WTC11 (cell line): ENCODE data around the gene CIRBP. TPM values are rescaled to one million over a fixed set of nuclear protein-coding genes. Genes with fewer than 3 reads are reported as not detected.
A peak's percentile ranks its signal among the peaks of the same experiment; 100 is the strongest.

Experiments
- CBFB ChIP-seq: sonication (generic); formaldehyde crosslinking; IDR thresholded peaks from 2 replicates; pipeline ENCODE4 v1.8.1; 2022; ENCODE audit warnings: mild to moderate bottlenecking, low read depth, missing genetic modification reagents
- ELF4 ChIP-seq: sonication (generic); formaldehyde crosslinking; IDR thresholded peaks from 2 replicates; pipeline ENCODE4 v1.8.1; 2022; ENCODE audit warnings: low read depth, mild to moderate bottlenecking, moderate library complexity, missing genetic modification reagents
- FOXP1 ChIP-seq: sonication (generic); formaldehyde crosslinking; IDR thresholded peaks from 2 replicates; pipeline ENCODE4 v1.8.0; 2022; ENCODE audit warnings: missing genetic modification reagents, mild to moderate bottlenecking, moderate library complexity, borderline replicate concordance
- GTF2I ChIP-seq: fragments of 250-450 bp; sonication (Bioruptor Pico); conservative IDR thresholded peaks from 2 replicates; pipeline ENCODE4 v1.4.0; 2021; ENCODE audit warnings: mild to moderate bottlenecking
- HMGXB4 ChIP-seq: sonication (generic); formaldehyde crosslinking; IDR thresholded peaks from 2 replicates; pipeline ENCODE4 v1.8.1; 2023; ENCODE audit warnings: mild to moderate bottlenecking, moderate library complexity, missing genetic modification reagents
- MXD4 ChIP-seq: fragments of 250-450 bp; sonication (Bioruptor Pico); IDR thresholded peaks from 2 replicates; pipeline ENCODE4 v1.8.0; 2021; ENCODE audit warnings: mild to moderate bottlenecking, moderate library complexity, borderline replicate concordance
- MYBL2 ChIP-seq: sonication (generic); formaldehyde crosslinking; IDR thresholded peaks from 2 replicates; pipeline ENCODE4 v1.8.1; 2023; ENCODE audit warnings: mild to moderate bottlenecking, moderate library complexity, missing genetic modification reagents
- OVOL2 ChIP-seq: fragments of 250-450 bp; sonication (Bioruptor Pico); IDR thresholded peaks from 2 replicates; pipeline ENCODE4 v1.9.0; 2021; ENCODE audit warnings: mild to moderate bottlenecking, borderline replicate concordance
- SOX15 ChIP-seq: fragments of 250-450 bp; sonication (Bioruptor Pico); IDR thresholded peaks from 2 replicates; pipeline ENCODE4 v1.9.0; 2021; ENCODE audit warnings: mild to moderate bottlenecking
- SP1 ChIP-seq: sonication (generic); formaldehyde crosslinking; conservative IDR thresholded peaks from 2 replicates; pipeline ENCODE4 v1.8.1; 2022; ENCODE audit warnings: missing genetic modification reagents
- TCF7 ChIP-seq: sonication (generic); formaldehyde crosslinking; IDR thresholded peaks from 2 replicates; pipeline ENCODE4 v1.8.0; 2022; ENCODE audit warnings: mild to moderate bottlenecking, low read depth, missing genetic modification reagents, moderate library complexity
- ZNF263 ChIP-seq: sonication (generic); formaldehyde crosslinking; IDR thresholded peaks from 2 replicates; pipeline ENCODE4 v1.8.1; 2022; ENCODE audit warnings: low read depth, mild to moderate bottlenecking, moderate library complexity, missing genetic modification reagents
- ZNF396 ChIP-seq: fragments of 250-450 bp; sonication (Bioruptor Pico); IDR thresholded peaks from 2 replicates; pipeline ENCODE4 v1.8.0; 2021; ENCODE audit warnings: mild to moderate bottlenecking, moderate library complexity, borderline replicate concordance
- ZNF423 ChIP-seq: fragments of 250-450 bp; sonication (Bioruptor Pico); IDR thresholded peaks from 2 replicates; pipeline ENCODE4 v2.1.2; 2022; ENCODE audit warnings: mild to moderate bottlenecking, moderate library complexity
- ZNF671 ChIP-seq: fragments of 250-450 bp; sonication (Bioruptor Pico); IDR thresholded peaks from 2 replicates; pipeline ENCODE4 v1.8.0; 2021; ENCODE audit warnings: mild to moderate bottlenecking
- total RNA-seq: library from RNA; stranded (reverse); gene quantifications from 3 replicates; pipeline ENCODE4 v1.2.3, GENCODE V29; 2021
- TF ChIP-seq, protein P1 (sequence below): sonication (generic); formaldehyde crosslinking; IDR thresholded peaks from 2 replicates; pipeline ENCODE4 v1.8.0; 2023; ENCODE audit warnings: mild to moderate bottlenecking, missing genetic modification reagents
- TF ChIP-seq, protein P2 (sequence below): sonication (generic); formaldehyde crosslinking; IDR thresholded peaks from 2 replicates; pipeline ENCODE4 v1.8.0; 2022; ENCODE audit warnings: mild to moderate bottlenecking, missing genetic modification reagents
- TF ChIP-seq, protein P3 (sequence below): sonication (generic); formaldehyde crosslinking; IDR thresholded peaks from 2 replicates; pipeline ENCODE4 v1.8.1; 2023; ENCODE audit warnings: mild to moderate bottlenecking, missing genetic modification reagents, borderline replicate concordance

The CIRBP gene
- total RNA-seq, 1 experiment from 2014 or later, result 298 TPM

GRCh38 chr19:1266916-1267476 is 2.1 kb upstream of the CIRBP start (continued):
- TF ChIP-seq, protein P1, sequence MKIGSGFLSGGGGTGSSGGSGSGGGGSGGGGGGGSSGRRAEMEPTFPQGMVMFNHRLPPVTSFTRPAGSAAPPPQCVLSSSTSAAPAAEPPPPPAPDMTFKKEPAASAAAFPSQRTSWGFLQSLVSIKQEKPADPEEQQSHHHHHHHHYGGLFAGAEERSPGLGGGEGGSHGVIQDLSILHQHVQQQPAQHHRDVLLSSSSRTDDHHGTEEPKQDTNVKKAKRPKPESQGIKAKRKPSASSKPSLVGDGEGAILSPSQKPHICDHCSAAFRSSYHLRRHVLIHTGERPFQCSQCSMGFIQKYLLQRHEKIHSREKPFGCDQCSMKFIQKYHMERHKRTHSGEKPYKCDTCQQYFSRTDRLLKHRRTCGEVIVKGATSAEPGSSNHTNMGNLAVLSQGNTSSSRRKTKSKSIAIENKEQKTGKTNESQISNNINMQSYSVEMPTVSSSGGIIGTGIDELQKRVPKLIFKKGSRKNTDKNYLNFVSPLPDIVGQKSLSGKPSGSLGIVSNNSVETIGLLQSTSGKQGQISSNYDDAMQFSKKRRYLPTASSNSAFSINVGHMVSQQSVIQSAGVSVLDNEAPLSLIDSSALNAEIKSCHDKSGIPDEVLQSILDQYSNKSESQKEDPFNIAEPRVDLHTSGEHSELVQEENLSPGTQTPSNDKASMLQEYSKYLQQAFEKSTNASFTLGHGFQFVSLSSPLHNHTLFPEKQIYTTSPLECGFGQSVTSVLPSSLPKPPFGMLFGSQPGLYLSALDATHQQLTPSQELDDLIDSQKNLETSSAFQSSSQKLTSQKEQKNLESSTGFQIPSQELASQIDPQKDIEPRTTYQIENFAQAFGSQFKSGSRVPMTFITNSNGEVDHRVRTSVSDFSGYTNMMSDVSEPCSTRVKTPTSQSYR (CRISPR knock-in tag), result no peak
- TF ChIP-seq MYBL2 (CRISPR knock-in tag) (no peak), SP1 (CRISPR knock-in tag) (peak; percentile 38; the same call in 1 of the 2 replicates), CBFB (CRISPR knock-in tag) (no peak), FOXP1 (CRISPR knock-in tag) (peak; percentile 30; the same call in 1 of the 2 replicates), ZNF263 (CRISPR knock-in tag) (peak; percentile 63; the same call in 1 of the 2 replicates), OVOL2 (no peak), ELF4 (CRISPR knock-in tag) (no peak), ZNF671 (CRISPR knock-in tag) (no peak), ZNF423 (CRISPR knock-in tag) (peak; percentile 30; the same call in 1 of the 2 replicates), HMGXB4 (CRISPR knock-in tag) (peak; percentile 83), SOX15 (CRISPR knock-in tag) (no peak), MXD4 (CRISPR knock-in tag) (no peak), ZNF396 (CRISPR knock-in tag) (no peak), TCF7 (CRISPR knock-in tag) (no peak), GTF2I (CRISPR knock-in tag) (no peak)
- TF ChIP-seq, protein P2, sequence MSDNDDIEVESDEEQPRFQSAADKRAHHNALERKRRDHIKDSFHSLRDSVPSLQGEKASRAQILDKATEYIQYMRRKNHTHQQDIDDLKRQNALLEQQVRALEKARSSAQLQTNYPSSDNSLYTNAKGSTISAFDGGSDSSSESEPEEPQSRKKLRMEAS, result peak; percentile 51; the same call in 1 of the 2 replicates
- TF ChIP-seq, protein P3, sequence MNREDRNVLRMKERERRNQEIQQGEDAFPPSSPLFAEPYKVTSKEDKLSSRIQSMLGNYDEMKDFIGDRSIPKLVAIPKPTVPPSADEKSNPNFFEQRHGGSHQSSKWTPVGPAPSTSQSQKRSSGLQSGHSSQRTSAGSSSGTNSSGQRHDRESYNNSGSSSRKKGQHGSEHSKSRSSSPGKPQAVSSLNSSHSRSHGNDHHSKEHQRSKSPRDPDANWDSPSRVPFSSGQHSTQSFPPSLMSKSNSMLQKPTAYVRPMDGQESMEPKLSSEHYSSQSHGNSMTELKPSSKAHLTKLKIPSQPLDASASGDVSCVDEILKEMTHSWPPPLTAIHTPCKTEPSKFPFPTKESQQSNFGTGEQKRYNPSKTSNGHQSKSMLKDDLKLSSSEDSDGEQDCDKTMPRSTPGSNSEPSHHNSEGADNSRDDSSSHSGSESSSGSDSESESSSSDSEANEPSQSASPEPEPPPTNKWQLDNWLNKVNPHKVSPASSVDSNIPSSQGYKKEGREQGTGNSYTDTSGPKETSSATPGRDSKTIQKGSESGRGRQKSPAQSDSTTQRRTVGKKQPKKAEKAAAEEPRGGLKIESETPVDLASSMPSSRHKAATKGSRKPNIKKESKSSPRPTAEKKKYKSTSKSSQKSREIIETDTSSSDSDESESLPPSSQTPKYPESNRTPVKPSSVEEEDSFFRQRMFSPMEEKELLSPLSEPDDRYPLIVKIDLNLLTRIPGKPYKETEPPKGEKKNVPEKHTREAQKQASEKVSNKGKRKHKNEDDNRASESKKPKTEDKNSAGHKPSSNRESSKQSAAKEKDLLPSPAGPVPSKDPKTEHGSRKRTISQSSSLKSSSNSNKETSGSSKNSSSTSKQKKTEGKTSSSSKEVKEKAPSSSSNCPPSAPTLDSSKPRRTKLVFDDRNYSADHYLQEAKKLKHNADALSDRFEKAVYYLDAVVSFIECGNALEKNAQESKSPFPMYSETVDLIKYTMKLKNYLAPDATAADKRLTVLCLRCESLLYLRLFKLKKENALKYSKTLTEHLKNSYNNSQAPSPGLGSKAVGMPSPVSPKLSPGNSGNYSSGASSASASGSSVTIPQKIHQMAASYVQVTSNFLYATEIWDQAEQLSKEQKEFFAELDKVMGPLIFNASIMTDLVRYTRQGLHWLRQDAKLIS (CRISPR knock-in tag), result no peak
